Measurements from ENCODE around the gene TMEM50A. TPM values are rescaled to one million over a fixed set of nuclear protein-coding genes. Genes with fewer than 3 reads are reported as not detected.
"Not testable (repeated sequence)": the region's sequence is repeated elsewhere in the genome, so short reads cannot be mapped to it uniquely, and the experiment has no call there.

The TMEM50A gene
- polyA plus RNA-seq, 1 experiment, result 55.8 TPM

DNA sequence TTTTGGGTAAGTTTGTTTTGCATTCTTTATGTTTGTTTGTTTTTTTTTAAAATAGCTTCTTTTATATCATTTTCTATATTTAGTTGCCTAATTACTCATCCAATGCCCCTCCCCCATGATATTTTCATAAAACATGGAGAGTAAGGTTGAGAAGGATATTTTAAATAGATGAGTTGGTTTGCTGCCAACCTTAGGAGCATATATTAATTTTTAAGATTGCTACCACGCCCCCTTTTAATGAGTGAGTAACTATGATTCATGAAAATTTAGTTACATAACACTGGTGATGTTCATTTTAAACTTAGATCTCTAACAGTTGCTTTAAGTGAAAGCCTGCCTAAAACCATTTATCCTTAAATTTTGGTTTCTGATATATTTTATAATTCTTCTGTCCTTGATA, 18.7 kb downstream of the TMEM50A start:
- Histone ChIP-seq H3K36me3 (ENCODE audit: control insufficient read depth, insufficient read depth, low read length) (peaks cover 13% of the 10 kb centered on the region), H3K4me3 (ENCODE audit: low read depth, low read length) (no peak overlapping the region), H3K27me3 (ENCODE audit: control insufficient read depth, insufficient read depth, low read length) (no peaks in the 10 kb centered on the region)
- no peak for TF ChIP-seq CTCF (IDR thresholded peaks at IDR 0.05; ENCODE audit: insufficient read depth, low read depth, low read length)
- CTCF ChIA-PET, result interaction anchor here (0.6 kb wide), 1 partner anchor 657 kb away, joined by 3 read pairs; no protein-coding TSS in a partner anchor
- POLR2A ChIA-PET, result interaction anchor here (0.7 kb wide), 1 partner anchor 252 kb away, joined by 4 read pairs; no protein-coding TSS in a partner anchor
- no peak for DNase-seq (ENCODE audit: low read depth)

- POLR2A ChIA-PET, result no interaction called here
- H3K36me3 ChIP-seq (ENCODE audit: control insufficient read depth, insufficient read depth, low read length), result peaks cover 9% of the 10 kb centered on the region; the same call in 1 of the 2 replicates
- no peak overlapping the region for H3K4me3 ChIP-seq (ENCODE audit: low read depth, low read length)
- CTCF ChIA-PET, result no interaction called here
- no peak for TF ChIP-seq CTCF (IDR thresholded peaks at IDR 0.05; ENCODE audit: insufficient read depth, low read depth, low read length)
- DNase-seq (ENCODE audit: low read depth), result no peak
- no peaks in the 10 kb centered on the region for H3K27me3 ChIP-seq (ENCODE audit: control insufficient read depth, insufficient read depth, low read length)
Measured at GRCh38 chr1:25360596-25361581, 22.8 kb downstream of the TMEM50A start.

- no peak for TF ChIP-seq CTCF (IDR thresholded peaks at IDR 0.05; ENCODE audit: insufficient read depth, low read depth, low read length)
- H3K27me3 ChIP-seq (ENCODE audit: control insufficient read depth, insufficient read depth, low read length), result no peaks in the 10 kb centered on the region
- no peak overlapping the region for H3K4me3 ChIP-seq (ENCODE audit: low read depth, low read length)
- H3K36me3 ChIP-seq (ENCODE audit: control insufficient read depth, insufficient read depth, low read length), result peaks cover 9% of the 10 kb centered on the region; the same call in 1 of the 2 replicates
- DNase-seq (ENCODE audit: low read depth), result peak; percentile 68
- ChIA-PET CTCF (no interaction called here), POLR2A (no interaction called here)
Measured at GRCh38 chr1:25361901-25362300, 23.8 kb downstream of the TMEM50A start.

- DNase-seq (ENCODE audit: low read depth); POLR2A ChIA-PET; H3K4me3 ChIP-seq (ENCODE audit: low read depth, low read length); H3K36me3 ChIP-seq (ENCODE audit: control insufficient read depth, insufficient read depth, low read length); H3K27me3 ChIP-seq (ENCODE audit: control insufficient read depth, insufficient read depth, low read length); CTCF ChIA-PET: not testable (repeated sequence)
Measured at GRCh38 chr1:25362634-25363559, 24.8 kb downstream of the TMEM50A start.

- no peaks in the 10 kb centered on the region for H3K27me3 ChIP-seq (ENCODE audit: control insufficient read depth, insufficient read depth, low read length)
Measured at GRCh38 chr1:25369241-25369640, 31.1 kb downstream of the TMEM50A start.

DNA sequence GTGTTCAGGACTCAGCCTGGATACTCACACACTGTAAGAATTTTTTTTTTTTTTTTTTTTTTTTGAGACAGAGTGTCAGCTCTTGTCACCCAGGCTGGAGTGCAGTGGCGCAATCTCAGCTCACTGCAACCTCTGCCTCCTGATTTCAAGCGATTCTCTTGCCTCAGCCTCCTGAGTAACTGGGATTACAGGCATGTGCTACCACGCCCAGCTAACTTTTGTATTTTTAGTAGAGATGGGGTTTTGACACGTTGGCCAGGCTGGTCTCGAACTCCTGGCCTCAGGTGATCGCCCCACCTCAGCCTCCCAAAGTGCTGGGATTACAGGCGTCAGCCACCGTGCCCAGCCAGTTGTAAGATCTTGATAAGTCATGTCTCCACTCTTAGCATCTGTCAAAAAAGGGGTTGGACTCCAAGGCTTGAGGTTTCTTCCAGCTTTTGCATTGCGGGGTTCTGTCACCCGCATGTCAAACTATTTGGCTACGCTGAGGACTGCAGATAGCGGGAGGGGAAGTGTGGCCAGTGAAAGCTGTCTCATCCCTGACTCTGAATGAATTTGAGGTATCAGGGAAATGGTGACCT, 31.6 kb downstream of the TMEM50A start:
- H3K27me3 ChIP-seq (ENCODE audit: control insufficient read depth, insufficient read depth, low read length); DNase-seq (ENCODE audit: low read depth); H3K36me3 ChIP-seq (ENCODE audit: control insufficient read depth, insufficient read depth, low read length); H3K4me3 ChIP-seq (ENCODE audit: low read depth, low read length); CTCF ChIA-PET; POLR2A ChIA-PET: not testable (repeated sequence)

More at GRCh38 chr1:25369241-25369640, 31.1 kb downstream of the TMEM50A start:
- CTCF ChIA-PET, result no interaction called here
- TF ChIP-seq CTCF (IDR thresholded peaks at IDR 0.05; ENCODE audit: insufficient read depth, low read depth, low read length), result no peak
- Histone ChIP-seq H3K36me3 (ENCODE audit: control insufficient read depth, insufficient read depth, low read length) (no peaks in the 10 kb centered on the region), H3K4me3 (ENCODE audit: low read depth, low read length) (no peak overlapping the region)
- POLR2A ChIA-PET, result no interaction called here
- no peak for DNase-seq (ENCODE audit: low read depth)

DNA sequence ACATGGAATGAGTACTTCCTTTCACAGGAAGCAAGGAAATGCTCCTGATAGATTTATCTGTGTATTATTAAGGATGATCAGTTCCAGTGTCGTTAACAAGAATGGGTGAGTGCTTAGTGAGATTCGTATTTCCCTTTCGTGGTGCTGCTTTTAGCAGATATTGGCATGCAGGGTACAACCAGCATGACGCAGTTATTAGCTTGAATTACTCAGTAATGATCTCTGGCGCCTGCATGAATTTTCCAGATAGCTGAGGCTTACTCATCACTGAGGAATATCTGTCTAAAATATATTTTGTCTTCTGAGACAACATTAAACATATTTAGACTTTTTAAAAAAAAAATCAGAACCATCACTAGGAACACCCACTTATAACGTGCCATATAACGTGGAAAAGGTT, 33.6 kb downstream of the TMEM50A start:
- POLR2A ChIA-PET; H3K4me3 ChIP-seq (ENCODE audit: low read depth, low read length); H3K27me3 ChIP-seq (ENCODE audit: control insufficient read depth, insufficient read depth, low read length); H3K36me3 ChIP-seq (ENCODE audit: control insufficient read depth, insufficient read depth, low read length); CTCF ChIA-PET: not testable (repeated sequence)
- DNase-seq (ENCODE audit: low read depth), result peak; percentile 64

DNA sequence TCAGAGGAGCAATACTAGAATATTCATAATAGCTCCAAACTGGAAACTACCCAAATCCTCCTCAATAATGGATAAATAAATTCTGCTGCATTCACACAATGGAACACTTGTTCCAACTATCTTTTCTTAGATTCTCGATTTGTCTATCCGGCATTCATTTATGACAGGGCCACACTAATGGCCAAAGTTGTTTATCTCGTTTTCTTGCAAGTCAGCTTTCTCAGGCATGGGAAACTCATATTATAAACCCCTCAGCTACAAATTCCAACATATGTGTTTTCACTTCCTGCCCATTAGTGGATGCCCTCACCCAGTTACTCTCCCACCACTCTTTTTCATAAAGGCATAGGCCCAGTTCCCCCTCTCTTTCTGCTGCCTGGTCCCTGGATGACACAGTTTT, 40.2 kb downstream of the TMEM50A start:
- POLR2A ChIA-PET; CTCF ChIA-PET; H3K36me3 ChIP-seq (ENCODE audit: control insufficient read depth, insufficient read depth, low read length); DNase-seq (ENCODE audit: low read depth); H3K27me3 ChIP-seq (ENCODE audit: control insufficient read depth, insufficient read depth, low read length); H3K4me3 ChIP-seq (ENCODE audit: low read depth, low read length): not testable (repeated sequence)

All from BJ (cell line).